Measurements from ENCODE around the gene IFITM2.

GRCh38 chr11:315051-315481, 7.5 kb downstream of the IFITM2 start:
- TF ChIP-seq ZNF776 (CRISPR knock-in tag; IDR thresholded peaks at IDR 0.05) (no peak), HMGXB4 (CRISPR knock-in tag; IDR thresholded peaks at IDR 0.05; ENCODE audit: borderline replicate concordance in 1 of 2, low read depth in 1 of 2) (no peak), KAT8 (CRISPR knock-in tag; IDR thresholded peaks at IDR 0.05) (no peak), TCF7L2 (IDR thresholded peaks at IDR 0.05; ENCODE audit: low read depth, low read length) (no peak), FOXM1 (CRISPR knock-in tag; IDR thresholded peaks at IDR 0.05) (no peak), RXRA (CRISPR knock-in tag; IDR thresholded peaks at IDR 0.05) (no peak), ZNF12 (CRISPR knock-in tag; IDR thresholded peaks at IDR 0.05) (no peak), CCAR2 (optimal IDR thresholded peaks at IDR 0.05; ENCODE audit: low read depth, low read length) (no peak), ZFP1 (CRISPR knock-in tag; IDR thresholded peaks at IDR 0.05) (no peak), NR3C1 (CRISPR knock-in tag; IDR thresholded peaks at IDR 0.05) (no peak), GTF3A (CRISPR knock-in tag; conservative IDR thresholded peaks at IDR 0.05) (no peak), RAD51 (IDR thresholded peaks at IDR 0.05; ENCODE audit: borderline replicate concordance) (no peak), NR2F6 (IDR thresholded peaks at IDR 0.05) (no peak), NR2F6 (CRISPR knock-in tag; IDR thresholded peaks at IDR 0.05) (no peak), TAF1 (CRISPR knock-in tag; IDR thresholded peaks at IDR 0.05) (no peak)

All from HepG2 (cell line).